GM18858 (cell line): ENCODE measurements around the gene ALDH9A1.
"Not testable (repeated sequence)": the region's sequence is repeated elsewhere in the genome, so short reads cannot be mapped to it uniquely, and the experiment has no call there.

Experiments
- ATAC-seq: cut with Tn5 transposase; IDR thresholded peaks from one replicate; pipeline ENCODE4 v1.9.1; 2021; ENCODE audit not compliant: unreplicated experiment

Gene ALDH9A1

GRCh38 chr1:165697881-165698760 is at the start of gene ALDH9A1:
ALDH9A1 (minus strand) TSS chr1:165698562; CDS start chr1:165698558, 4 bp downstream.
- peak; percentile 83 for ATAC-seq

- ATAC-seq, result no peak
Measured at GRCh38 chr1:165747632-165748447, 49.5 kb upstream of the ALDH9A1 start.

- not testable (repeated sequence) for ATAC-seq
Measured at GRCh38 chr1:165744913-165745312, 46.6 kb upstream of the ALDH9A1 start.

GRCh38 chr1:165742194-165742593 is 43.8 kb upstream of the ALDH9A1 start:
- no peak for ATAC-seq

- ATAC-seq, result peak; percentile 98
Measured at GRCh38 chr1:165738794-165739193, 40.4 kb upstream of the ALDH9A1 start.

GRCh38 chr1:165737196-165737595 is 38.8 kb upstream of the ALDH9A1 start:
- ATAC-seq, result no peak

GRCh38 chr1:165734906-165735305 is 36.5 kb upstream of the ALDH9A1 start:
- ATAC-seq, result no peak

GRCh38 chr1:165726841-165727240 is 28.5 kb upstream of the ALDH9A1 start:
- ATAC-seq, result no peak

- ATAC-seq, result no peak
Measured at GRCh38 chr1:165726169-165726568, 27.8 kb upstream of the ALDH9A1 start.

GRCh38 chr1:165717918-165718515 is 19.7 kb upstream of the ALDH9A1 start:
- no peak for ATAC-seq

GRCh38 chr1:165716265-165717051 is 18.1 kb upstream of the ALDH9A1 start:
- not testable (repeated sequence) for ATAC-seq

- no peak for ATAC-seq
Measured at GRCh38 chr1:165712764-165713163, 14.4 kb upstream of the ALDH9A1 start.

- no peak for ATAC-seq
Measured at GRCh38 chr1:165707984-165708706, 9.8 kb upstream of the ALDH9A1 start.

GRCh38 chr1:165703648-165704047 is 5.3 kb upstream of the ALDH9A1 start:
- ATAC-seq, result no peak

- not testable (repeated sequence) for ATAC-seq
Measured at GRCh38 chr1:165701922-165702321, 3.6 kb upstream of the ALDH9A1 start.

GRCh38 chr1:165699577-165699976 is 1.2 kb upstream of the ALDH9A1 start:
- no peak for ATAC-seq

GRCh38 chr1:165698761-165699052 is 345 bp upstream of the ALDH9A1 start:
- peak; percentile 14 for ATAC-seq

- ATAC-seq, result no peak
Measured at GRCh38 chr1:165697491-165697880, 876 bp downstream of the ALDH9A1 start.

GRCh38 chr1:165696625-165697100 is 1.7 kb downstream of the ALDH9A1 start:
- ATAC-seq, result no peak

GRCh38 chr1:165695031-165695430 is 3.3 kb downstream of the ALDH9A1 start:
- ATAC-seq, result no peak
